Head of caudate nucleus (tissue), 42 donors: ENCODE measurements around the gene E2F4.

Source experiments
- DNase-seq, 42 donors: peaks; one replicate each; pipeline versions ENCODE4 v3.0.0 to v3.0.0-alpha.2; 2020 to 2021; ENCODE audit warnings: mixed read lengths in 7 of 42
- intact Hi-C: fragments of 100-400 bp; cut with DNase I; formaldehyde crosslinking; loops from one replicate; pipeline ENCODE4 v1.15.0; 2022

E2F4 gene, protein sequence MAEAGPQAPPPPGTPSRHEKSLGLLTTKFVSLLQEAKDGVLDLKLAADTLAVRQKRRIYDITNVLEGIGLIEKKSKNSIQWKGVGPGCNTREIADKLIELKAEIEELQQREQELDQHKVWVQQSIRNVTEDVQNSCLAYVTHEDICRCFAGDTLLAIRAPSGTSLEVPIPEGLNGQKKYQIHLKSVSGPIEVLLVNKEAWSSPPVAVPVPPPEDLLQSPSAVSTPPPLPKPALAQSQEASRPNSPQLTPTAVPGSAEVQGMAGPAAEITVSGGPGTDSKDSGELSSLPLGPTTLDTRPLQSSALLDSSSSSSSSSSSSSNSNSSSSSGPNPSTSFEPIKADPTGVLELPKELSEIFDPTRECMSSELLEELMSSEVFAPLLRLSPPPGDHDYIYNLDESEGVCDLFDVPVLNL

DNA sequence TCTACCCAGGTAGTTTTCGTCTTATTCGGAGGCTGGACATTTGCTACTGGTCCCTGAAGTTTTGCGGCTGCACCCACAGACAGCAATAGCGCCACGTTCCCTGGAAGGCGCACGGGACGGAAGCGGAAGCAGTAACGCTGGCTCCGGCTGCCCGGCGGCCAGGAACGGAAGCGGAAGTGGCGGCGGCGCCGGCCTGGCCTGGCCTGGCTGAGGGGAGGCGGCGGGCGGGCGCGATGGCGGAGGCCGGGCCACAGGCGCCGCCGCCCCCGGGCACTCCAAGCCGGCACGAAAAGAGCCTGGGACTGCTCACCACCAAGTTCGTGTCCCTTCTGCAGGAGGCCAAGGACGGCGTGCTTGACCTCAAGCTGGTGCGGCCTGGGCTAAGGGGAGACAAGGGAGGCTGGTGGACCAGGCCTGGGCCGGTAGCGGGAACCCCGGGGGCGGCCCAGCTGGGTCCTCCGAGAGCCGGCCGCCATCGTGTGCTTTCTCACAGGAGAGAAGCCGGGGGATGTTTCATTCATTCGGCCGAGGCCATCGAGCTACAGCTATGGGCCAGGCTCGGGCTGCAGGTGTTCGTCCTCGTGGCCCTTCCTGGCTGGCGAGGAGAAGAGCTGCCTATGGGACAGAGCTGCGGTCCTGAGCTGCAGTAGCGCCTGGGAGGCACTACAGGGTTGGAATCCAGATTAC, at the start of gene E2F4:
Gene E2F4 (plus strand): TSS at position 161 of the 687 bp plus-strand sequence. CDS start 73 bp downstream, at position 234.
- intact Hi-C loops, result loop anchor here (5.0 kb wide), 1 partner anchor 35 kb away; the partner anchor contains the start of gene TMEM208
- peak; percentile 88 to 98 (median 94) for DNase-seq

DNA sequence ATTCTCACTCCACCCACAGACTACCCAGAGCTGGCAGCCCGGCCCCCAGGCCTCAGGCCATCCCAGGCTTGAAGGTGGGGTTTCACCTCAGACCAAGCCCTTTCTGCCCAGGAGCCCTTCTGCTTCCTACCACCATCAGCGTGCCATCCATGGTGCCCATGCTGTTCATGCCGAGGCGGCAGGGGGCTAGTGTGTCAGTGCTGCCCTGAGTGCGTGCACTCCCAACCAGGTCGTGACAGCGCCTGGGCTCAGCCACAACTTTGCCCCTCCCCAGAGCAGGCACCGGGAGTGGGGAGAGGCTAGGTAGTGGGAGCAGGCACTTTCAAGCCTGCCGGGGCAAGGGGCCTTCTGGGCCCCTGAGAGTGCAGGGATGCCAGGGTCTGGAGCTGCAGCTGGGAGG, 49.6 kb upstream of the E2F4 start:
- intact Hi-C loops, result no loop called here
- DNase-seq, result no peak

DNA sequence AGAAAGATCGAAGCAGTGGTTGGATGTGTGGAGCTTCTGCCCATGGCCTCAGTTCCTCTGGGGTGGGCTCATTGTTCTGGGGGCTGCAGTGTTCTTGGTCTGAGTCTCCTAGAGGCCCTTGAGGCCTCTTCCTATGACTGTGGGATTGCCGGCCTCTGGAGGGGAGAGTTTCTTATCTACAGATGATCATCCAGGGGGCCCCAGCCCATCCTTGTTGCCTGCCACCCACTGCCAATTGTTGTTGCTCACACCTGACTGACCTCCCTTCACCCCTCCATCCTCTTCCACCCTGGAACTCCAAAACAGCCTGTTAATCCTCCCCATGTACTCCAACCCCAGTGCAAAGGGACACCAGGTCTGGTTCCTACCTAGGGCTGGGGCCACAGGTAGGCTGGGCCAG, 47.0 kb upstream of the E2F4 start:
- intact Hi-C loops, result no loop called here

DNA sequence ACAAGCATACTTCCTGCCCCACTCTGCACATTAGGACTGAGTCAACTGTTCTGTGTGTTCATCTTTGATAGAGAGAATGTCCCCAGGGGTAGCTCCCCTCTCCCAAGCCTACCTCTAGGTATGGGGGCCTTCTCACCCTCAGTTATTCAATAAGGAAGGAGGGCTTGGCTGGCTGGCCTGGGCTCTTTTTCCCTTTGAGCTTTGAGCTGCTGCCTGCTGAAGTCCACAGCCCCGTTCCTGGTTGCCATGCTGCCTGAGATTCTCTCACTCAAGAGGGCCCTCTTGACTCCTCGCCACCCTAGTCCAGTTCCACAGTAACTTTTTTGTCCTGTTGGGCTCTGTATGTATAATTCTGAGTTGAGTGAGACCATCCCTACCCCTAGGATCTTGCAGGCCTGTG, 46.2 kb upstream of the E2F4 start:
- peak in 1 of 42 donors; percentile 2 for DNase-seq
- intact Hi-C loops, result no loop called here

More for the DNA sequence above, 47.0 kb upstream of the E2F4 start:
- DNase-seq, result no peak

DNA sequence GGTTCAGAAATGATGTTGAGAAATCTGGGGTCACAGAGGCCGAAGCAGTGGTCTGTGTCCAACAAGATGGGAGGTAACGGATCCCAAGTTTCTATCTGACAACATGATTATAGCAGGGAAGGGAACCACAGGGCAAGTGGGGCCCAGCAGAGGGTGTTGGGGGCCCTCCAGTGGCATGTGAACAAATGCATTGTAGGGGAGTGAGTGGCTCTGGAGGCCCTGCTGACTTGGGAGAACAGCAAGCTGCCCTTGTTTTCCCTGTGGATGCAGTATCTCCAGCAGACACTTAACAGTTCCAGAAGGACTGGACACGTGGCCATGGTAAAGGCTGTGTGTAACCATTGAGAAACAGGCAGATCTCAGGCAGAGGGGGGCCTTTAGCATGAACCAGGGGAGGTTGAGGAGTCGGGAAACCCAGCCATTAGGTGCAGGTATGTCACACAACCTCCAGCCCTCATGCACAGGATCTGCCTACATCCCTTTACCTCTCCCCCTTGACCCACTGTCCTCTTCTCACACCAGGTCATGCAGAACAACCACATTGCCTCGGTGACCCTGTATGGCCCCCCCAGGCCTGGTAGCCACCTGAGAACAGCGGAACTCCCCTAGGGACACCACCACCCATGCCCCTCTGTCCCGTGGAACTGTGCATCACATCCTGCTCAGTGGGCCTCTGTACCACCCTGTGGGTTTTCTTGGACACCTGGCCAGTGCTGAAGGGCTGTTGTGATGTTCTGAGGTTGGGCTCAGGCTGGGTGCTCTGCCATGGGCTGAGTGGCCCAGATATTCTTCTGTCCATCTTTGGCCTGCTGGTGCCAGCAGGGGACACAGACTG, 45.2 kb upstream of the E2F4 start:
- DNase-seq, result peak in 2 of 42 donors; percentile 27 to 37
- intact Hi-C loops, result no loop called here

DNA sequence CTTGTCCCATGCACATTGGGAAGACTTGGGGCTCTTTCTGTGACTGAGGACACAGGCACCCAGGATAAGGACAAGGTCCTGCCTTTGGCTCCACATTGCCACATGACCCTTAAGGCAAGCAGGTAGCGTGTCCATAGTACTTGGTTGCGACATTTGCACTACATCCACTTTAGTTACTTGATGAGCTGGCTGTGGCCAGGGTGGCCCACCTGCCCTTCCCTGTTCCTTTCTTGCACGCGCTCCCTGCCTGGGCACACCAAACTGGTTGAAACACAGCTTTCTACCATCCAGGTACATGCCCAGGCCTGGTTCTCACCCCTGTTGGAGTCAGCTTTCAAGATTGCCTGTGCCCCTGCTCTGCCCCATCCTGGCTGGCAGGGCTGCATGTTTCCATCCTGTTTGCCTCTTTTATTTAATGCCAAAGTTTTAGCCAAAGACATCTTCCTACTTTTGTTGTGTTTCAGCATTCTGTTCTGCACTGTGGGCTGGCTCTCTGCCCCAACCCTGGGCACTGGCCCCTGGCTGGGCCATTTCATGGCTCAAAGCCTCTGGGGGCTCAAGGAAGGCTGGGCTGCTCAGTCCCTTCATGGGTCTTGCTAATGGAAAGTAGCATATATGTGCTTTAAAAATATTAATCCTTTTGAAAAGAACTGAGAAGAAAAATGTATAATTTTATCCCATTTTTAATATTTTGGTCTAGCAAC, 44.4 kb upstream of the E2F4 start:
- DNase-seq, result peak in 1 of 42 donors; percentile 12
- intact Hi-C loops, result no loop called here

DNA sequence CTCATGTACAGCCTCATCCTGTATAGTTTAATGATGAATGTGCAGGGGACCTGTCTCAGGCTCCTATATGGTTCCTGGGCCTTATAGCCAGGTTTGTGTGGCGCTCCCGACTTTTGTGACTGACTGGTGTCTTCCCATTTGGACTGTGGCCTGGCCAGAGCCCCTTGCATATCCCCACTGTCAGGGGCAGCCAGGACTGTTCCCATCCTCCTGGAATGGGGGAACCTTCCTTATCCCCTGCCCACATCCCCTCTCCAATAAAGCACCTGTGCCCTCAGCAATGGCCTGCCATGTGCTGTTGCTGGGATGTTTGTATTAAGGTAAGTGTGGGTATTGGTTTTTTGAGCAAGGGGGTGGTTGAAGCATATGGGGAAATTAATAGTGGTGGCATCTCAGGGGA, 43.7 kb upstream of the E2F4 start:
- intact Hi-C loops, result no loop called here
- DNase-seq, result peak in 2 of 42 donors; percentile 2 to 4

DNA sequence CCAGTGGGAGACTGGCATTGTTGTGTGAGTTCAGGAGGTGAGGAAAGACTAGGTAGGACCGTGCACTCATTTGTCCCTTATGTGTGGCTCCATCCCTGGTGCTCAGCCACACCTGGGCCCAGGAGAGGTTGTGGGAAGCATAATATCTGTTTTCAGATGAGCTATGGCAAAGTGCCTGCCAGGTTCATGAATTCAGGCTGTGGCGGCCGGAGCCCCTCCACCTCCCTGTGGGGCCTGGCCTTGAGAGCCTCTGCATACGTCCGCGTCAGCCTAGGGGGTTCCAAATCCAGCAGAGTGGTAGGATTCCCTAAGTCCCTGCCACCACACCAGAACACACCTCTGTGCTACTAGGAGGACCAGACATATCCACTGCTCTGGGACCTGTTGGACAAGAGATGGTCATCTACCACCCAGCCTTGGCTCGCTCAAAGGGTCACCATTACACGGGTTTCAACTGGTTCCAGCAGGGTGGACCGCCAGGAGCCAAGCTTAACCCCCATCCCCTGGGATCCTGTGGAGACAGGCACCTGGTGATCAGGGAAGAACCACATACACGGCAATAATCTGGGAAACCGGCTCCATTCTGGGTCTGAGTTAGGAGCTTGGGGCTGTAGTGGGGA, 43.2 kb upstream of the E2F4 start:
- no peak for DNase-seq

DNA sequence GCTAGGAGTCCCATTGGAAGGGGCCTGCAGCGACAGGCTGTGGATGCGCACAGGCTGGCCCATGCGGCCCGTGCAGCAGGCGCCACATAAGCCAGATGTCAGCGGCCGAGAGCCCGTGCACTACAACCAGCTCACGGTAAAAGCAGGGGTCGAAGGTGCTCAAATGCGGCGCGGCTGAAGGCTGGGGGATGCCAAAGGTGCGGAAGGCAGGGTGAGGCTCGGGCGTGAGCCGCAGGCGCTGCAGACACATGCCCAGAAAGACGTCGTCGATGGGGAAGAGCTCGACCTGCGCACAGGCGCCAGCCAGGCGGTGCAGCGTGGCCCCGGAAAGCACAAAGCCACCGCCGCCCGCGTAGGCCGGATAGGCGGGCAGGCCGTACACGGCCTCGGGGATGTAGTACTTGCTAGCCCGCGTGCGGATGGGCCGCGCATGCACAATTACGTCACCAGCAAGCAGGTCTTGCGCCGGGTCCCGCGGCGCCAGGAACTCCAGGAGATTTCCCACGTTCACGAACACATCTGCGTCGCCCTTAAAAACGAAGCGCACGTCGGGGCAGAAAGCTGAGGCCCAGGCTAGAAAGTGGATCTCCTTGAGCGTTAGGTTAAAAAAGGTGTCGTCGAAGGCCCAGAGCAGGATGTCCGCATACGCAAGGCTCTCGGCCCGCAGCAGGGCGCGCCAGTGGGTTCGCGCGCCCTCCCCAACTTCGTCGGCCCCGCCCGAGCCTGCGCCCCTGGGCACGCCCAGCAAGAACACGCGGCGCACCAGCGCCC, 42.5 kb upstream of the E2F4 start:
- DNase-seq, result peak in 1 of 42 donors; percentile 15

More for the DNA sequence above, 43.2 kb upstream of the E2F4 start:
- intact Hi-C loops, result no loop called here

DNA sequence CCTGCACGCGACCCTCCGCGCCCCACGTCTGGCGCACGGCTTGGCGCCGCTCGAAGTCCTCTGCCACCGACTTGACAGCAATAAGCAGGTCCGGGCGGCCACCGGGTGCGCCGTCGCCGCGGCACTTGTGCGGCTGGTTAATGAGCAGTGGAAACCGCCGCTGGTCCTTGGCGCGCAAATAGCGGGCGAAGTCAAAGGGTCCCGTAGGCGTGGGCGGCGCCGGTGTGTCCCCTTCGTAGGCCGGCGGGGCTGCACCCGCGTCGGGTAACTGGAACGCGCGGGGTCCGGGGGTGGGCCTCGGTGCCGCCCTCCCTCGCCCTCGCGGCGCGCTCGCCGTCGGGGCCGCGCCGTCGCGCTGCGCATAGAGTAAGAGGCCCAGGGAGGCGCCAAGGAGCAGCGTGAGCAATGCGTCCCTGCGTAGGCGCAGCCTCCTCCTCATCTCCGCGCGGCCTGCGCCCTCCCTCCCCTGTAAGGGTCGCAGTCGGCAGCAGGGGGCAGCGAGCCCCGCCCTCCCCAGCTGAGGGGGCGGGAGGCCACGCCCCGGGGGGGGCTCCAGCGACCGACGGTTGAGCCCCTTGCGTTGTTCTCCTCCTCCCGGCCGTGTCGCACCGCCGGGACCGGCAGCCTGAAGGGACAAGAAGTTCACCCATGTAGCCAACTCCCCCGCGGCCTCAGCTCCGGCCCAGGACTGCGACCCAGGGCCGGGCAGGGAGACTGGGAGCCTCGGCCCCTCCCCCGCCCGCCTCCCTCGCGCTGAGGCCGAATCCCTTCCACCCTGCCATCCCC, 41.7 kb upstream of the E2F4 start:
- DNase-seq, result peak in 7 of 42 donors; percentile 30 to 48 (median 47)
- intact Hi-C loops, result loop anchor here (10.0 kb wide), 3 partner anchors 45 to 205 kb away; partner anchors contain the start of gene PHAF1

More for the DNA sequence above, 42.5 kb upstream of the E2F4 start:
- intact Hi-C loops, result loop anchor here (10.0 kb wide), 3 partner anchors 45 to 205 kb away; partner anchors contain the start of gene PHAF1

DNA sequence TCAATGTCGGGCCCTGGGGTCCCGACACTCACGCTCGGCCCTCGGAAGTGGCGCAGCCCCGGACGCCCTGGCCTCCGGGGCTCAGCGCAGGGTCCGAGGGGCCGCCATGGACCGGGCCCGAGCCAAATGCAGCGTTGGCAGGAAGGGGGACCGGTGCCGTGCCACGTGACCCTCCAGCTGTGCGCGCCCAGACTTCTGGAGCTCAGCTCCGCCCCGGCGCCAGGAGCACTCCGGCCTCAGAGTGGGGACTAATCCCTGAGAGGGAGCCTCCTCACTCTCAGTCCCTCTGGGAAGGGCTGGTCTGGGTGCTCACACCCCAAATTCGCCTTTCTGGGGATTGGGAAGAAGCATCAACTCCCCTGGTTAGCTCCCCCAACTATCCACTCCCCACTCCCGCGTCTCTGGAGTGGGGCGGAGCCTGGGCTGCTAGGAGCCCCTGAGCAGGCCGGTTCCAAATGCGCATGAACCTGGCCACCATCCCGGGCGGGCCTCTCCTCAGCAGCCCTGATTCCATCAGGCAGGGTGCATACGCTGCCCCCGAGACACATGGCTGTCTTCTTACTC, 41.0 kb upstream of the E2F4 start, which contains the start of gene B3GNT9:
Gene B3GNT9 (minus strand): TSS at position 166 of the 564 bp plus-strand sequence. CDS start 513 bp downstream, outside the sequence.
- intact Hi-C loops, result loop anchor here (10.0 kb wide), 3 partner anchors 46 to 206 kb away; partner anchors contain the start of gene PHAF1
- DNase-seq, result peak in 40 of 42 donors; percentile 44 to 86 (median 70)

DNA sequence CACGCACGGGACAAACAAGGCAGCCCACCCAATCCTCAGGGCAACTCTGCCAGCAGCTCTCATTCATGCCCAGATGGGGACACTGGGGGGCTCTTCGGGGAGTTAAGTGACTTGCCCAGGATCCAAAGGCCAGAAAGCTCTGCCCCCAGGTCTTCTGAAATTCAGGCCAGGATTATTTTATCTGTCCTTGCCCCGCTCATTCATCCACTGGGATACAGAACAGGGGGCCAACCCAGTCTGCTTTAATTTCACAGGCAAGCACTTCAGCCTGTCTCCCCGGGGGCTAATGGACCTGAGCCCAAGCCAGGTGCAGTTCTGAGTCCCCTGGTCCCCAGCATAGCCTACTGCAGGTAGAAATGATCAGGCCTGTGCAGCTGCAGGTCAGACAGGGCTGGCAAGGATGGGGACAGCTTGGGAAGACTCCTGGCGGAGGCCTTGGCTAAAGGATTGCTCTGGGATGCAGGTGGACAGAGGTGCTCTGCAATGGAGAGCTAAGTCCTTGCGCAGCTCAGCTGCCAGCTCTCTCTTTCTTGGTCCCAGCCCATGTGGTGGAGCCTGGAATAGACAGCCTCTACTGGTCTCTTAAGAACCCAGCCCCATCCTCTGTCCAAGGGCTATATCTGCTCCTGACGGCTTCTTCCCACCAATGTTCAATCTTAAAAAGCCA, 40.4 kb upstream of the E2F4 start:
- no peak for DNase-seq
- intact Hi-C loops, result loop anchor here (10.0 kb wide), 3 partner anchors 47 to 207 kb away; partner anchors contain the start of gene PHAF1

DNA sequence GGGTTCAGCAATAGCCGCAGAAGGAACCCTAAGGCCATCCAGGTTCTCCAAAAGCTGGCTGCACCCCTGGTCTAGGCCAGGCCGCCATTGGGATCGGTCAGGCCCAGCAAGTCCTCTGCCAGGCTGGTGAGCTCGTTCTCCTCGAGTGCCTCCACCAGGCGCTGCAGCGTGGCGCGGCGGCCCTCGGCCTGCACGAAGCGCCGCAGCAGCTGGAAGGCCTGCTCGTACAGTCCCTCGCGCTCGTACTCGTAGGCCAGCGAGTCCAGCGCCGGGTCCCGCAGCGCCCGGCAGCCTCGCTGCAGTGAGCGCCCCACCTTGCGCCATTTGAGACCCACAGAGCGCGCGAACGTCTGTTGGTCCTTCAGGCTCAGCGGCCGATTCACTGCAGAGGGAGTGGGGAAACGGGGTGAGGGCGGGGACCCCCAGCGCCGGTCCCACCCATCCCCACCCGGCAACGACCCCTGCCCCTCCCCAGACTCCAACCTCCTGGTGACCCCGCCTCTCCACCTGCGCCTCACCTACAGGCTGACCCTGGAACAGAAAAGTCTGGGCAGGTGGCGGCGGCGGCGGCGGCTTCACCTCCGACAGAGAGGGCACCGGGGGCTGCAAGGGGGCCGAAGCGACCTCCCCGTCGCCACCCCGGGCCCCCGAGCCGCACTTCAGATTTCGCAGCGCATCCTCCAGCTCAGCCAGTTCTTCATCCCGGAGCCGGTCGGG, 37.2 kb upstream of the E2F4 start:
- intact Hi-C loops, result loop anchor here (2.0 to 10.0 kb wide), 4 partner anchors 50 to 210 kb away; partner anchors contain the start of gene PHAF1

More for the DNA sequence above, 37.2 kb upstream of the E2F4 start:
- DNase-seq, result peak in 1 of 42 donors; percentile 15
